Esophagus squamous epithelium (tissue), 4 donors: ENCODE data around the gene TMEM50B.

ENCODE experiments used
- POLR2A ChIP-seq, 4 donors: fragments of 450-650 bp; IDR thresholded peaks; one replicate each; pipeline ENCODE4 v1.6.1; 2017; ENCODE audit warnings: antibody characterized with exemption in 4 of 4, mild to moderate bottlenecking in 4 of 4, moderate library complexity in 3 of 4
- TF ChIP-seq, protein P1 (sequence below), 6 experiments: fragments of 450-650 bp in 4 of 6; fragments of 200-600 bp in 2 of 6; sonication (generic) in 2 of 6; IDR thresholded peaks; one replicate each; pipeline ENCODE4 v1.5.1; 2016 to 2019; ENCODE audit warnings: antibody characterized with exemption in 6 of 6, mild to moderate bottlenecking in 4 of 6, moderate library complexity in 4 of 6

DNA sequence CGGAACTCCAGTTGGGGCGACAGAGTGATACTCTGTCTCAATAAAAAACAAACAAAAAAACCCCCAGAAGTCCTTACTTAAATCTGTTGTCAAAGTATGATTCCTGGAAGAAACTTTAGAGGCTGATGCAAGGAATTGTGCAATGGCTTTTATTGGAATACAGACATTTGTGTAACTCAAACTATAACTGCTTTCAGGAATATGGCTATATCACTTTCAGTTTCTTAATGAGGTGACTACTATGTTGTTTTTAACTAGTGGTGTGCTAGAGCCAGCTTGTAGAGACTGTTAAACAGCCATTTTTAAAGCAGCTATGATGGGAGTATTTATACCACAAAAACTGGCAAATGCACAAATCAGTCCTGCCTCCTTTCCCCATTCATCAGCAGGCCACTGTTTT lies 34.5 kb upstream of the TMEM50B start:
- no peak for TF ChIP-seq POLR2A (IDR thresholded peaks at IDR 0.05)
- TF ChIP-seq, protein P1, sequence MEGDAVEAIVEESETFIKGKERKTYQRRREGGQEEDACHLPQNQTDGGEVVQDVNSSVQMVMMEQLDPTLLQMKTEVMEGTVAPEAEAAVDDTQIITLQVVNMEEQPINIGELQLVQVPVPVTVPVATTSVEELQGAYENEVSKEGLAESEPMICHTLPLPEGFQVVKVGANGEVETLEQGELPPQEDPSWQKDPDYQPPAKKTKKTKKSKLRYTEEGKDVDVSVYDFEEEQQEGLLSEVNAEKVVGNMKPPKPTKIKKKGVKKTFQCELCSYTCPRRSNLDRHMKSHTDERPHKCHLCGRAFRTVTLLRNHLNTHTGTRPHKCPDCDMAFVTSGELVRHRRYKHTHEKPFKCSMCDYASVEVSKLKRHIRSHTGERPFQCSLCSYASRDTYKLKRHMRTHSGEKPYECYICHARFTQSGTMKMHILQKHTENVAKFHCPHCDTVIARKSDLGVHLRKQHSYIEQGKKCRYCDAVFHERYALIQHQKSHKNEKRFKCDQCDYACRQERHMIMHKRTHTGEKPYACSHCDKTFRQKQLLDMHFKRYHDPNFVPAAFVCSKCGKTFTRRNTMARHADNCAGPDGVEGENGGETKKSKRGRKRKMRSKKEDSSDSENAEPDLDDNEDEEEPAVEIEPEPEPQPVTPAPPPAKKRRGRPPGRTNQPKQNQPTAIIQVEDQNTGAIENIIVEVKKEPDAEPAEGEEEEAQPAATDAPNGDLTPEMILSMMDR (IDR thresholded peaks at IDR 0.05), result no peak
